KMS-11 (cell line): ENCODE data around the gene S100A13.

ENCODE experiments used
- H2AFZ ChIP-seq: fragments of 200-600 bp; sonication (generic); 2 replicates; pipeline ENCODE4 v1.6.1; 2016; ENCODE audit warnings: antibody characterized with exemption, mixed run types, low read depth
- H3K27ac ChIP-seq: fragments of 200-600 bp; sonication (generic); 2 replicates; pipeline ENCODE4 v1.6.1; 2016; ENCODE audit warnings: mild to moderate bottlenecking, mixed run types
- H3K27me3 ChIP-seq: fragments of 200-600 bp; sonication (generic); 2 replicates; pipeline ENCODE4 v1.6.1; 2017; ENCODE audit warnings: mild to moderate bottlenecking, low read depth, mixed run types, moderate library complexity; ENCODE audit not compliant: insufficient read depth
- H3K36me3 ChIP-seq: fragments of 200-600 bp; sonication (generic); 2 replicates; pipeline ENCODE4 v1.6.1; 2017; ENCODE audit warnings: mild to moderate bottlenecking, mixed run types; ENCODE audit not compliant: insufficient read depth
- H3K4me1 ChIP-seq: fragments of 200-600 bp; sonication (generic); 2 replicates; pipeline ENCODE4 v1.6.1; 2016; ENCODE audit warnings: mild to moderate bottlenecking, low read depth, mixed run types; ENCODE audit not compliant: poor library complexity, severe bottlenecking
- H3K4me2 ChIP-seq: fragments of 200-600 bp; sonication (generic); 2 replicates; pipeline ENCODE4 v1.7.0; 2016; ENCODE audit warnings: mild to moderate bottlenecking, mixed run types
- H3K4me3 ChIP-seq: fragments of 200-600 bp; sonication (generic); IDR thresholded peaks from 2 replicates; pipeline ENCODE4 v1.6.1; 2017; ENCODE audit warnings: low read depth, low read length, mixed read lengths; ENCODE audit not compliant: insufficient read depth
- H3K79me2 ChIP-seq: fragments of 200-600 bp; sonication (generic); 2 replicates; pipeline ENCODE4 v1.6.1; 2016; ENCODE audit warnings: low read depth, mixed run types; ENCODE audit not compliant: insufficient read depth
- H3K9ac ChIP-seq: fragments of 200-600 bp; sonication (generic); 2 replicates; pipeline ENCODE4 v1.6.1; 2016; ENCODE audit warnings: mild to moderate bottlenecking, mixed run types
- H4K20me1 ChIP-seq: fragments of 200-600 bp; sonication (generic); 2 replicates; pipeline ENCODE4 v1.6.1; 2016; ENCODE audit warnings: mild to moderate bottlenecking, mixed run types; ENCODE audit not compliant: insufficient read depth
- CTCF ChIP-seq: fragments of 200-600 bp; sonication (generic); conservative IDR thresholded peaks from 2 replicates; pipeline ENCODE4 v1.6.1; 2017; ENCODE audit warnings: low read depth, mild to moderate bottlenecking, antibody characterized with exemption, low read length, moderate library complexity, mixed read lengths

Gene S100A13

GRCh38 chr1:153624965-153625611 is 2.2 kb downstream of the S100A13 start:
- Histone ChIP-seq H3K36me3 (no peaks in the 10 kb centered on the region), H3K4me2 (no peak overlapping the region), H2AFZ (no peak overlapping the region), H4K20me1 (no peaks in the 10 kb centered on the region), H3K9ac (no peak overlapping the region), H3K79me2 (no peaks in the 10 kb centered on the region), H3K27me3 (no peaks in the 10 kb centered on the region), H3K27ac (no peak overlapping the region), H3K4me3 (no peak overlapping the region), H3K4me1 (no peaks in the 10 kb centered on the region)
- no peak for TF ChIP-seq CTCF

GRCh38 chr1:153623101-153623500 is 4.2 kb downstream of the S100A13 start:
- no peaks in the 10 kb centered on the region for H3K36me3 ChIP-seq
- no peaks in the 10 kb centered on the region for H3K79me2 ChIP-seq
- no peak overlapping the region for H3K4me3 ChIP-seq
- H4K20me1 ChIP-seq: no peaks in the 10 kb centered on the region
- no peaks in the 10 kb centered on the region for H3K27me3 ChIP-seq
- no peak overlapping the region for H2AFZ ChIP-seq
- H3K4me1 ChIP-seq: no peaks in the 10 kb centered on the region
- no peak overlapping the region for H3K27ac ChIP-seq
- no peak overlapping the region for H3K4me2 ChIP-seq
- H3K9ac ChIP-seq: no peak overlapping the region
- no peak for TF ChIP-seq CTCF

- TF ChIP-seq CTCF: no peak
- H3K9ac ChIP-seq: no peak overlapping the region
- no peaks in the 10 kb centered on the region for H3K27me3 ChIP-seq
Measured at GRCh38 chr1:153619171-153619570, 8.1 kb downstream of the S100A13 start.

GRCh38 chr1:153617663-153618062 is 9.6 kb downstream of the S100A13 start:
- H3K4me2 ChIP-seq: no peak overlapping the region
- H3K9ac ChIP-seq: no peak overlapping the region

More at GRCh38 chr1:153619171-153619570, 8.1 kb downstream of the S100A13 start:
- no peaks in the 10 kb centered on the region for H4K20me1 ChIP-seq
- H3K4me3 ChIP-seq: no peak overlapping the region
- no peaks in the 10 kb centered on the region for H3K4me1 ChIP-seq
- no peaks in the 10 kb centered on the region for H3K36me3 ChIP-seq
- H3K4me2 ChIP-seq: no peak overlapping the region
- H3K27ac ChIP-seq: no peak overlapping the region
- no peak overlapping the region for H2AFZ ChIP-seq
- no peaks in the 10 kb centered on the region for H3K79me2 ChIP-seq

More at GRCh38 chr1:153617663-153618062, 9.6 kb downstream of the S100A13 start:
- Histone ChIP-seq H3K4me1 (no peaks in the 10 kb centered on the region), H3K27me3 (no peaks in the 10 kb centered on the region), H3K79me2 (no peaks in the 10 kb centered on the region), H4K20me1 (no peaks in the 10 kb centered on the region), H3K36me3 (no peaks in the 10 kb centered on the region), H3K4me3 (no peak overlapping the region), H2AFZ (0 out of 2 replicates have a peak overlapping the region, but pooled peaks have one; percentile 2), H3K27ac (no peak overlapping the region)
- 0 out of 2 replicates have a peak, but pooled peaks have one; percentile 21 for TF ChIP-seq CTCF
